ENCODE results near the gene ZDHHC11B.

Gene ZDHHC11B

GRCh38 chr5:672329-673160 is 112.0 kb downstream of the ZDHHC11B start:
- Histone ChIP-seq H3K36me3 (peaks cover 0 to 5% (median 0%) of the 10 kb centered on the region in 3 donors), H3K9me3 (no peaks in the 10 kb centered on the region), H3K4me3 (peak overlapping the region in 1 of 2 donors; percentile 2), H3K27me3 (no peaks in the 10 kb centered on the region), H3K27ac (no peak overlapping the region), H3K4me1 (peaks cover 0 to 41% (median 34%) of the 10 kb centered on the region in 4 donors)
- intact Hi-C loops (cut with DNase I; ENCODE audit: low total_unique reads) = loop anchor here (5.0 kb wide), 1 partner anchor 230 kb away; no protein-coding TSS in a partner anchor
- TF ChIP-seq, protein P1, sequence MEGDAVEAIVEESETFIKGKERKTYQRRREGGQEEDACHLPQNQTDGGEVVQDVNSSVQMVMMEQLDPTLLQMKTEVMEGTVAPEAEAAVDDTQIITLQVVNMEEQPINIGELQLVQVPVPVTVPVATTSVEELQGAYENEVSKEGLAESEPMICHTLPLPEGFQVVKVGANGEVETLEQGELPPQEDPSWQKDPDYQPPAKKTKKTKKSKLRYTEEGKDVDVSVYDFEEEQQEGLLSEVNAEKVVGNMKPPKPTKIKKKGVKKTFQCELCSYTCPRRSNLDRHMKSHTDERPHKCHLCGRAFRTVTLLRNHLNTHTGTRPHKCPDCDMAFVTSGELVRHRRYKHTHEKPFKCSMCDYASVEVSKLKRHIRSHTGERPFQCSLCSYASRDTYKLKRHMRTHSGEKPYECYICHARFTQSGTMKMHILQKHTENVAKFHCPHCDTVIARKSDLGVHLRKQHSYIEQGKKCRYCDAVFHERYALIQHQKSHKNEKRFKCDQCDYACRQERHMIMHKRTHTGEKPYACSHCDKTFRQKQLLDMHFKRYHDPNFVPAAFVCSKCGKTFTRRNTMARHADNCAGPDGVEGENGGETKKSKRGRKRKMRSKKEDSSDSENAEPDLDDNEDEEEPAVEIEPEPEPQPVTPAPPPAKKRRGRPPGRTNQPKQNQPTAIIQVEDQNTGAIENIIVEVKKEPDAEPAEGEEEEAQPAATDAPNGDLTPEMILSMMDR (IDR thresholded peaks at IDR 0.05) = no peak
- DNase-seq = peak; percentile 61 to 75

DNA sequence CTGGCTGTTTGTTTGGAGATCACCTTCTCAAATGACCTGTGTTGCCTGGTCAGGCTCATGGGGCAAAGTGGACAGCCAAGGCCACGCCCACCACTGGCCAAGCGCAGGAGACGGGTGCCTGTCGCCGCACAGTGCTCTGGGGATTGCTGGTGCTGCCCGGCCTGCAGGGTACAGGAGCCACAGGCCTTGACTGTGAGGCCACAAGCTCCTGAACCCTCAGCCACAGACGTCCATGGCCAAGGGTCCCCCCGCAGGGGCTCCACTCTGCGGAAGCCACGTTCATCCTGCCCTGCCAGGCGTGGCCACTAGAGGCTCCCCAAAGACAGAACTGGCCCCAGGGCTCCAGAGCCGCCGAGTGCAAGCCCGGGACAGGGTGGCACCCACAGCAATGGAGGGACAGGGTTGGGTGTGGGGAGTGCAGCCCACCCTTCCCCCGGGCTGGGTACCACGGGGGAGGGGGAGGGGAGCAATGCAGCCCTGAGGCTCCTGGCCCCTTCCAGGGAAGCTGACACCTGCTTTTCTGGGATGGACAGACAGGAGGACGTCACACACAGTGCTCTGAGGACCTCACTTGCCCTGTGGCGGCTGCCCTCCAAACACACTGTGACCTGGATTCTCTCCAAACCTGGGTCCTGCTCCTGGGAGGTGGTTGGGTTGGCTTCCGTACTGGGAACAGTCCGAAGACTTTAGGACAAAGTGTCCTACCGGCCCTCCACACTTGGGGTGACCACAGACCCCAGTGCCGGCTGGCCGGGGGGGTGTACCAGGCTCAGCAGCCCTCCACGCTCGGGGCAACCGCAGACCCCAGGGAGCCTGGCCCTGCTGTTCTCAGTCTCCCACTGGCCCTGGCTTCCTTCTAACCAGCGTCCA is 112.8 kb downstream of the ZDHHC11B start:
- Histone ChIP-seq H3K9me3 (no peaks in the 10 kb centered on the region), H3K36me3 (peaks cover 0 to 11% (median 4%) of the 10 kb centered on the region in 3 donors), H3K27ac (no peak overlapping the region), H3K4me3 (no peak overlapping the region), H3K4me1 (peaks cover 0 to 41% (median 34%) of the 10 kb centered on the region in 4 donors), H3K27me3 (no peaks in the 10 kb centered on the region)
- TF ChIP-seq, protein P1 (IDR thresholded peaks at IDR 0.05) = peak; percentile 84 to 92
- intact Hi-C loops (cut with DNase I; ENCODE audit: low total_unique reads) = loop anchor here (5.0 kb wide), 1 partner anchor 231 kb away; no protein-coding TSS in a partner anchor
- peak; percentile 71 to 83 for DNase-seq

DNA sequence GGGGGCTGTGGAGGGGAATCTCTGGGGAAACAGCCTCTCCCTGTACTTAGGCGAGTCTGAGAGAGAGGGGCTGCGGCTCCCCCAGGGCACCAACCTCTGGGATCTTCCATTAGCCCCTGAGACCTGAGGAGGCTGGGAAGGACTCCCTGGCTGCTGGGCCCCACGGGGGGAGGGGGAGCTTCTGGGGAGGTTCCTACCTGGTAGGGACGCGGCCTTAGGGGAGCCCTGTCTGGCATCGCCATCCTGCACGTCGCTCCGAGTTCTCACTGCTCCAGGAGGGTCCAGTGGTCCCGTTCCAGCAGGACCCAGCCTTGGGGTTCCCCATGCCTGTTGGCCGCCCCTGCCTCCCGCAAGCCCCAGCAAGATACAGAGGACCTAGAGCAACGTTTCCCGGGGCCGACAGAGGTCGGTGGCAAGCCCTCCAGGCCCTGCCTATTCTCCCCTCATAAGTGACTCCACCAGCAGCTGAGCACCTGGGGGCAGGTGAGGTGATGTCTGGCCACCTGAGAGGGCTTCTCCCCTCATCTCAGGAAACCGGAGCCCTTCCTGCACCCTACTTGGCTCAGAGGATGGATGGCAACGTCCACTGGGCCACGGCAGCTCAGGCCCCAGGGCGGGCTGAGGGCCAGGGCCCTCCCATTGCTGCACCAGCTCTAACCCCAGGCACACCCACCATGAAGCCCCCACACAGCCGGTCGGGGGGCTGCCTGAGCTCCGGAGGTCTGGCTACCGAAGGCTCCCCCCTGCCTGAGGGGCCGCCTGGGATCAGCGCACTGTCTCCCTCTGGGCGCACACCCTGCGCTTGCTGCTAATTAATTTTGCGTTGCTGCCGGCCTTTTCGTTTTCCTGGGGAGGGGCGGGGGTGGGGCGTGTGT is 113.9 kb downstream of the ZDHHC11B start:
- H3K9me3 ChIP-seq = no peaks in the 10 kb centered on the region
- no peak overlapping the region for H3K27ac ChIP-seq
- peaks cover 0 to 41% (median 34%) of the 10 kb centered on the region in 4 donors for H3K4me1 ChIP-seq
- H3K4me3 ChIP-seq = no peak overlapping the region
- TF ChIP-seq, protein P1 (IDR thresholded peaks at IDR 0.05) = no peak
- DNase-seq = peak in 1 of 2 donors; percentile 63
- peaks cover 0 to 21% (median 4%) of the 10 kb centered on the region in 3 donors for H3K36me3 ChIP-seq
- H3K27me3 ChIP-seq = no peaks in the 10 kb centered on the region
- intact Hi-C loops (cut with DNase I; ENCODE audit: low total_unique reads) = loop anchor here (5.0 kb wide), 1 partner anchor 232 kb away; no protein-coding TSS in a partner anchor

- Histone ChIP-seq H3K4me3 (no peak overlapping the region), H3K4me1 (peaks cover 0 to 39% (median 33%) of the 10 kb centered on the region in 4 donors), H3K36me3 (peaks cover 4 to 28% (median 8%) of the 10 kb centered on the region in 3 donors), H3K27me3 (no peaks in the 10 kb centered on the region), H3K27ac (no peak overlapping the region), H3K9me3 (no peaks in the 10 kb centered on the region)
- DNase-seq = peak in 1 of 2 donors; percentile 60
- intact Hi-C loops (cut with DNase I; ENCODE audit: low total_unique reads) = loop anchor here (5.0 kb wide), 1 partner anchor 232 kb away; no protein-coding TSS in a partner anchor
- TF ChIP-seq, protein P1 (IDR thresholded peaks at IDR 0.05) = no peak
Observed at GRCh38 chr5:669842-670395, 114.6 kb downstream of the ZDHHC11B start.

Measured in tibial artery (tissue), 4 donors.